Measurements from ENCODE around the gene ARMC9.

ARMC9 gene

GRCh38 chr2:231391981-231392380 lies 193.6 kb downstream of the ARMC9 start:
- Mint-ChIP-seq H3K36me3 (no peaks in the 10 kb centered on the region), H3K27ac (no peak overlapping the region), H3K9me3 (ENCODE audit: low read depth) (no peaks in the 10 kb centered on the region), H3K27me3 (peaks cover 15% of the 10 kb centered on the region), H3K4me1 (ENCODE audit: low read depth) (peaks cover 15% of the 10 kb centered on the region), H3K4me3 (no peak overlapping the region)

DNA sequence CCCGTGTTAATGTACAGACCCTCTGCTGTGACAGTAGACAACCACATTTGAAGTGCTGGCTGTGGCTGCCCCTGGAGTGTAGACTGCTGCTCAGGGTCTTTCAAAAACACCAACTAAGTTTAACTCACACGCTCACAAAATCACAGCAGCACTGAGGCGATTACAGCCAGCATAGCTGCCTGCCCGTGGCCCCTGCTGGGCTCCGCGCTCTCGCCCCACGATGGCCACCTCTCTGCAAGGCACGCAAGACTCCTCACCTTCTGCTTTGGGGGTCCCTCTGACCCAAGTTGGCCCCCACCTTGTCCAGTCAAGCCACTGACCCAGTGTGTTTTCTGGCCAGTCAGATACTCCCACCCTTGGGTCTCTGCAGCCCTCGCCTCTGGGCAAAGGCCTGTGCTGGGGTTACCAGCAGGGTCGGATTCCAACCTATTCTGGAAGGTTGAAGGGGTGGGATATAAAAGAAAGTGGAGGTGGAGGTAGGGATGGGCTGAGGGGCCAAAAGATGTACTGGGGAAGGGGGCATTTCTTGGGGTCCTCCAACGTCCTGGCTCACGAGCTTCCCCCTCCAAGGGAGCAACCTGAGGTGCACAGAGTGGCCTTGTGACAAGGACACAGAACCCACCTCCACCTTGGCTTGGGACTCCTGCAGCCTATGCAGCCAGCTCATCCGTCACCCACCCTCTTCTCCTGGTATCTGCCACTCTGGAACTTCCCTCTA lies 194.2 kb downstream of the ARMC9 start:
- H3K27me3 Mint-ChIP-seq: peaks cover 15% of the 10 kb centered on the region
- H3K27ac Mint-ChIP-seq: no peak overlapping the region
- H3K36me3 Mint-ChIP-seq: no peaks in the 10 kb centered on the region
- H3K4me1 Mint-ChIP-seq (ENCODE audit: low read depth): peaks cover 15% of the 10 kb centered on the region
- H3K4me3 Mint-ChIP-seq: no peak overlapping the region
- no peaks in the 10 kb centered on the region for H3K9me3 Mint-ChIP-seq (ENCODE audit: low read depth)

GRCh38 chr2:231393149-231394131 lies 195.0 kb downstream of the ARMC9 start:
- peaks cover 15% of the 10 kb centered on the region for H3K27me3 Mint-ChIP-seq
- H3K4me1 Mint-ChIP-seq (ENCODE audit: low read depth): peaks cover 15% of the 10 kb centered on the region
- no peaks in the 10 kb centered on the region for H3K9me3 Mint-ChIP-seq (ENCODE audit: low read depth)
- peak overlapping the region; percentile 7 for H3K4me3 Mint-ChIP-seq
- H3K36me3 Mint-ChIP-seq: no peaks in the 10 kb centered on the region
- no peak overlapping the region for H3K27ac Mint-ChIP-seq

DNA sequence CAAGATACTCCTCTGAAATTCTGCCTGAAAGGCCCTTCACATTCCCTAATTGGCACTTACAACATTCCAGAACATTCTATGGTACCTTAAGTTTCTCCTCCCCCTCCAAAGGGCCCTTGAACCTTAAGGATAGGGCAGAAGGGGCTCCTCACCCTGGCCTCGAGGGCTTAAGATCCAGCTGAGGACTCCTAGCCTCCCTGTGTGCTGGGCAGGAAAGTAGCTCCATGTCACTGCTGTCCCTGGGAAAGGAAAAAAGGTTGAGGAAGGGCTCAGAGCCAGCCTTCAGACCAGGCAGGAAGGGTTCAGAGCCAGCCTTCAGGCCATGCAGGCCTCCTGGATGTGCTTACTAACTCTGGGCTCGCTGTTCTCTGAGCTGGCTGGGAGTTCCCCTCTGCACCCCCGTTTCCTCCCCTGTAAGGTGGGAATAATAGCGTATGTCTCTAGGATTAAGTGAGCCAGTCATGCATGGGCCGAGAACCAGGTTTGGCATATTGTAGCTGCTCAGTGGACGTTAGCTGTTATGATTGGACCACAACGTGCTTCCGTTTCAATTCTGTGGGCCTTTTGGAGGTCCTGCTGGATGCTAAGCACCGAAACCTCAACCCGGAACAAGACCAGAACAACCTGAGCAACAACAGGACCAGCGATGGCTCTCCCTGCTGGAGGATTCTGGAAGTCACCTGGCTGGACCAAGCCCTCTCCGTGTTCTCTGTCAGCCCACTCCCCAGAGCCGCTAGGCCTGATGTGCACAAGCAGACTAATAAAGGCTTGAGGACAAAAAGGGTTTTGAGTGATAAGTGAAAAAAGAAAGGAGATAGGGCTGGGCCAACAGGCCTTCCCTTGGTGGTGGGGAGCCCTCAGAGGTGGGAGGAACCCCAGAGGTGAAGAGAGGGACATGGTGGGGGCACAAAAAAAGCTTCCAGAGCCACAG lies 196.0 kb downstream of the ARMC9 start:
- Mint-ChIP-seq H3K4me1 (ENCODE audit: low read depth) (peaks cover 15% of the 10 kb centered on the region), H3K4me3 (peak overlapping the region; percentile 67), H3K36me3 (no peaks in the 10 kb centered on the region), H3K9me3 (ENCODE audit: low read depth) (no peaks in the 10 kb centered on the region), H3K27me3 (peaks cover 15% of the 10 kb centered on the region), H3K27ac (no peak overlapping the region)

DNA sequence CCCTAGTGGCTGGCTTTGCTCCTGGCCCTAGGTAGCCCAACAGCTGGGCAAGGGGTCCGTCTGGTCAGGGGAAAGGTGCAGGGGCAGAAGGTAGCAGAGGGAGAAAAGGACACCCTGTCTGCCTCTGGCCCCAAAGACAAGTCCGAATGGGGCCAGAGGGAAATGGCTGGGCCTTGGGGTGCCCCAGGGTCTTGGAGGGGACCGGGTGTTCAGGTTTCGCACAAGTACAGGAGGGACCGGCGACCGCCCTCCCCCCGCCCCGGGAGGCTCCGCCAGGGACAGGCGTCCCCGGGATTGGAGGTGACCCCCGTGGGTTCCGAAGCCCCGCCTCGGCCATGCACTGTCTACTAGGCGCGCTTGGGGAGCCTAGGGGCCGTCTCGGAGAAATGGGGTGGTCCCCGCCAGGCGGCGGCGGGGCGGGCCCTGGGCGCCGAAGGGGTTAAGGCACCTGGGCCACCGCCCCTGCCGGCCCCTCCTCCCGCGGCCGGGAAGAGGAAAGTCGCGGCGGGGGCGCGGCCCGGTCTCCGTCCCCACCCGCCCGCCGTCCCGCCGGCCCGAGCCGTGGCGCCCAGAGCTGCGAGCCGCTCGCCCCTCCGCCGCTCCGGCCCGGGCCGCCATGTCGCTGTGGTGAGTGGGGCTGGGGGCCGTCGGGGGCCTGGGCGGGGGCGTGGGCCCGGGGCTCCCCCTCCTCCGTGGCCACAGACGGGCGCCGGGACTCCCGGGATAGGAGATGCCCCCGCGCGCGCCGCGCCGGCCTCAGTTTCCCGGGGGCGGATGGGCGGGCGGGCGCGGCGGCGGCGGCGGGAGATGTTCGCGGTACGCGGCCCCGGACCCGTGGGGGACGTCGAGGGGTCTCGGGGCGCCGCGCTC lies 197.0 kb downstream of the ARMC9 start, which contains the start of gene B3GNT7:
Gene B3GNT7, plus strand, starts transcription at position 523 of the 870 bp plus-strand sequence. Its CDS starts 94 bp downstream, at position 617.
- no peak within 1 kb of the TSS for H3K27ac Mint-ChIP-seq
- no peaks in the 10 kb centered on the region for H3K36me3 Mint-ChIP-seq
- H3K4me3 Mint-ChIP-seq: peak within 1 kb of the TSS; percentile 67
- peaks cover 15% of the 10 kb centered on the region for H3K27me3 Mint-ChIP-seq
- H3K4me1 Mint-ChIP-seq (ENCODE audit: low read depth): peaks cover 15% of the 10 kb centered on the region
- no peaks in the 10 kb centered on the region for H3K9me3 Mint-ChIP-seq (ENCODE audit: low read depth)

DNA sequence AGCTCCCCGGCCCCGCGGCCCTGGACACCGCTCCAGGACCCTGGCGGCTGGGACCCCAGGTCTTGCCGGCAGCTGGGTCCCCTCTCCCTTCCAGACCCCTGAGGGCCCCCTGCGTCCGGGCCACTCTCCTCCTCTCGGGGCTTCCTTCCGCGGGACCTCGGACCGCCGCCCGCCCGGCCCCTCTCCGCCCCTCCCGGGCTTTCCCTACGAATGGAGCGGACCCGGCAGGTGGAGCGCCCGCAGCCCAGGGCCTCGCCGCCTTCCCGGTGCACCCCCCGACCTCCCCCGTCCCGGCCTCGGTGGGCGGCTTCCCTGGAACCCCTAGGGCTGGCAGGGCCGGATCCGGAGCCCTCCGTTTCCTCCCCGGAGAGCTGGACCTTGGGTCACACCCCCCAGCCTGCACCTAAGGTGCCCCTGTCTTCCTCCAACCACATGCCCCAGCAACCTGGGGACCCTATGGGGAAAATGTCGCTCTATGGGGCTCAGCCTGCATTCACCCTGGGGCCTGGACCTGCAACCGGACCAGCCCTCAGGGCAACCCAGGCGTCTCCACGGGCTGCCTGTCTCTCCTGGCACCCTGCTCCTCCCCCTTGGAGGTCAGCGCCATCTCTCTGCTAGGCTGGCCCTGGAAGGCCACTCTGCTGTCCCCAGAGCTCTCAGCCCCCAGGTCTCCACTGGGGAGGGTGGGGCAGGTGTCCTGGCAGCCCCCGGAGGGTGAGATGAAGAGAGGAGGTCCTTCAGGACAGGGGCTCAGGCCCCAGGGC lies 197.8 kb downstream of the ARMC9 start:
- H3K9me3 Mint-ChIP-seq (ENCODE audit: low read depth): no peaks in the 10 kb centered on the region
- no peaks in the 10 kb centered on the region for H3K36me3 Mint-ChIP-seq
- peaks cover 15% of the 10 kb centered on the region for H3K27me3 Mint-ChIP-seq
- H3K4me3 Mint-ChIP-seq: peak overlapping the region; percentile 56
- no peak overlapping the region for H3K27ac Mint-ChIP-seq
- peaks cover 15% of the 10 kb centered on the region for H3K4me1 Mint-ChIP-seq (ENCODE audit: low read depth)

GRCh38 chr2:231397011-231397927 lies 198.8 kb downstream of the ARMC9 start:
- peaks cover 15% of the 10 kb centered on the region for H3K4me1 Mint-ChIP-seq (ENCODE audit: low read depth)
- H3K9me3 Mint-ChIP-seq (ENCODE audit: low read depth): no peaks in the 10 kb centered on the region
- peaks cover 13% of the 10 kb centered on the region for H3K27me3 Mint-ChIP-seq
- no peaks in the 10 kb centered on the region for H3K36me3 Mint-ChIP-seq
- H3K4me3 Mint-ChIP-seq: peak overlapping the region; percentile 63
- no peak overlapping the region for H3K27ac Mint-ChIP-seq

DNA sequence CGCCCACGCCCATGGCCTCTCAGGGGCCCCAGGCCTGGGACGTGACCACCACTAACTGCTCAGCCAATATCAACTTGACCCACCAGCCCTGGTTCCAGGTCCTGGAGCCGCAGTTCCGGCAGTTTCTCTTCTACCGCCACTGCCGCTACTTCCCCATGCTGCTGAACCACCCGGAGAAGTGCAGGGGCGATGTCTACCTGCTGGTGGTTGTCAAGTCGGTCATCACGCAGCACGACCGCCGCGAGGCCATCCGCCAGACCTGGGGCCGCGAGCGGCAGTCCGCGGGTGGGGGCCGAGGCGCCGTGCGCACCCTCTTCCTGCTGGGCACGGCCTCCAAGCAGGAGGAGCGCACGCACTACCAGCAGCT lies 199.5 kb downstream of the ARMC9 start:
- Mint-ChIP-seq H3K36me3 (no peaks in the 10 kb centered on the region), H3K27me3 (peaks cover 13% of the 10 kb centered on the region), H3K4me3 (no peak overlapping the region), H3K27ac (no peak overlapping the region), H3K4me1 (ENCODE audit: low read depth) (peaks cover 15% of the 10 kb centered on the region), H3K9me3 (ENCODE audit: low read depth) (no peaks in the 10 kb centered on the region)

GRCh38 chr2:231398585-231398984 lies 200.2 kb downstream of the ARMC9 start:
- no peak overlapping the region for H3K27ac Mint-ChIP-seq

DNA sequence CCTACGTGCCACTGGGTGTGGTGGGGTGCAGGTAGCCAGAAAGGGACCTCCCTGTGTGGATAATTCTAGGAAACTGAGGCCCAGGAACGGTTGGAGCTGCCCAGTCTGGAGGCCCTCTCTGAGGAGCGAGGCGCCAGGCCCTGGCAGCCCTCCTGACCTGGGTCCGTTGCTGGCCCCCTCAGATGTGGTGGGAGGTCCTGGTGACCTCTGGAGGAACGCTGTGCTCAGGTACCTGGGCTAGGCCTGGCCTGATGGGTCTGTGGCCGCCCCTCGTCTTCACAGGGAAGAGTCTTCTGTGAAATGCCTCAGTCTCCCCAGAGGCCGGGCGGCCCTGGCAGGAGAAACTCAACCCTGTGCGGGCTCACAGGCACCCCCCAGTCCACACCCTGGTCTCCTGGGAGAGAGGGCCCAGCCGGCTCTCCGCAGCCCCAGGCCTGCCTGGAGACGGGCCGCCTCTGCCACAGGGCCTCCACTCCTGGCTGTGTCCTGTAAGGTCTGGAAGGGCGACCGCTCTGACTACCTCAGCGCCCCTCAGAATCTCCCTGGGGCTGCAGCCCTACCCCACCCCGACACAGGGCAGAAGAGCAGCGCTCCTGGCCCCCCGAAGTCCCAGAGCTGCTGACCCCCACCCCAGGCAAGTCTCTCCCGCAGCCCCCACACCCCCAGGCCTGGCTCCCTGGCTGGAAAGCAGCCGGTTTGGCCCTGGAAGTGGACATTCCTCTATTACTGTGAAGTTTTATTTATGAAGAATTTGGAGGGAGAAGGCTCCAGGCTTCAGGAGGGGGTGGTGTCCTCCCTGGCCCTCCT lies 200.8 kb downstream of the ARMC9 start:
- no peaks in the 10 kb centered on the region for H3K9me3 Mint-ChIP-seq (ENCODE audit: low read depth)
- H3K4me3 Mint-ChIP-seq: no peak overlapping the region
- H3K27ac Mint-ChIP-seq: no peak overlapping the region
- peaks cover 8% of the 10 kb centered on the region for H3K4me1 Mint-ChIP-seq (ENCODE audit: low read depth)
- H3K27me3 Mint-ChIP-seq: peaks cover 10% of the 10 kb centered on the region
- H3K36me3 Mint-ChIP-seq: no peaks in the 10 kb centered on the region

More at GRCh38 chr2:231398585-231398984, 200.2 kb downstream of the ARMC9 start:
- H3K27me3 Mint-ChIP-seq: peaks cover 13% of the 10 kb centered on the region
- peaks cover 10% of the 10 kb centered on the region for H3K4me1 Mint-ChIP-seq (ENCODE audit: low read depth)
- H3K36me3 Mint-ChIP-seq: no peaks in the 10 kb centered on the region
- H3K4me3 Mint-ChIP-seq: no peak overlapping the region
- no peaks in the 10 kb centered on the region for H3K9me3 Mint-ChIP-seq (ENCODE audit: low read depth)

DNA sequence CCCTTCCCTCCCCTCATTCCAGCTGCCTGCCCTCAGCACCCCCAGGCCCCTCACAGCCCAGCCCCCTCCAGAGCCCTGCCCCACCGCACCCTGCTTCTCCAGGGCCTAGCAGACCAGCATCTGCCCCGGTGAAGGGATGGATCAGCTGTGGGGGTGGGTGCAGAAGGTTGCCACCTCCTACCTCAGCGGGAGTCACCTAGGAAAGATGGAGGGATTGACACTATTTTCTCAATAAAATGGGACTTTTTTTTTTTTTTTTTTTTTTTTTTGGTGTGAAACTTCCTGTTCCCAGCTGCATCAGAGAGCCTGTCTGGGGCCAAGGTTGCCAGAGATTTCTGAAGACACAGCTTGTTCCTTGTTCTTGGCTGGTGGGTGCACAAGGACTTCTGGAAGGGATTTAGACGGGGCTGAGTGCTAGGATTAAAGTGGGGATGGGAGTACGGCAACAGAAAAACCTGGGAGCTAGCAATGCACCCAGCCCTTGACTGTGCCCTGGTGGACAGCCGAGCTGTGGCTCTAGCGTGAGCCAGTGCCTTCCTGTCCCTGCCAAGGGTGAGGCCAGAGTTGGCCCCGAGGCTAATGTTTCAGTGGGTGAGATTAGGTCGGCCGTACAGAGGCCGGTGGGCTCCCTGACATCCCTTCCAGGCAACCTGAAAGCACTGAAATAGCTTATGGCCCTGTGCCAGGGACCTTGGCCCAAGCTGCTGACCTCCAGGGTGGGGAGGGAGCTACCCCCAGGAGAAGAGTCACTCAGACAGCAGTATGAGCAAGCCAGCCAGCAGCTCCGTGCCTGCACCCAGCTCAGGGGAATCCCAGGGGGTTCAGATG lies 201.6 kb downstream of the ARMC9 start:
- H3K27ac Mint-ChIP-seq: no peak overlapping the region
- H3K4me1 Mint-ChIP-seq (ENCODE audit: low read depth): peaks cover 6% of the 10 kb centered on the region
- H3K27me3 Mint-ChIP-seq: peaks cover 4% of the 10 kb centered on the region
- H3K9me3 Mint-ChIP-seq (ENCODE audit: low read depth): no peaks in the 10 kb centered on the region
- H3K36me3 Mint-ChIP-seq: no peaks in the 10 kb centered on the region
- no peak overlapping the region for H3K4me3 Mint-ChIP-seq

All from activated naive CD8-positive, alpha-beta T cell (primary cell).